ENCODE data around the gene TRIP10. TPM values are rescaled to one million over a fixed set of nuclear protein-coding genes. Genes with fewer than 3 reads are reported as not detected.

TRIP10 gene
- total and polyA plus RNA-seq, 2 of the 13 experiments (the other 11 are each of a cell fraction or from before 2014, with no cell fraction given) = 32.5 to 33.2 TPM

GRCh38 chr19:6739390-6739882 is at the start of gene TRIP10 (continued):
- TF ChIP-seq E2F1 (CRISPR knock-in tag; IDR thresholded peaks at IDR 0.05) (no peak), LCORL (IDR thresholded peaks at IDR 0.05) (no peak), LCORL (CRISPR knock-in tag; IDR thresholded peaks at IDR 0.05) (no peak), MIXL1 (CRISPR knock-in tag; IDR thresholded peaks at IDR 0.05) (no peak), ZNF766 (CRISPR knock-in tag; IDR thresholded peaks at IDR 0.05; ENCODE audit: borderline replicate concordance) (no peak), THAP7 (CRISPR knock-in tag; IDR thresholded peaks at IDR 0.05) (no peak), SAP130 (CRISPR knock-in tag; IDR thresholded peaks at IDR 0.05; ENCODE audit: low read depth) (no peak), MTERF4 (CRISPR knock-in tag; IDR thresholded peaks at IDR 0.05) (no peak), BCLAF1 (IDR thresholded peaks at IDR 0.05) (no peak), ZNF333 (CRISPR knock-in tag; IDR thresholded peaks at IDR 0.05; ENCODE audit: borderline replicate concordance) (0 out of 2 replicates have a peak, but pooled peaks have one; percentile 7), MAZ (IDR thresholded peaks at IDR 0.05; ENCODE audit: borderline replicate concordance, low read depth, low read length) (peak; percentile 26; the same call in 1 of the 2 replicates), MAZ (CRISPR knock-in tag; IDR thresholded peaks at IDR 0.05; ENCODE audit: low read depth) (no peak), ZFP91 (CRISPR knock-in tag; IDR thresholded peaks at IDR 0.05; ENCODE audit: borderline replicate concordance) (peak; percentile 42)

All from HepG2 (cell line).